HG02571 (cell line): ENCODE measurements around the gene CRTC3.
A peak's percentile ranks its signal among the peaks of the same experiment; 100 is the strongest.

Source experiments
- ATAC-seq: cut with Tn5 transposase; IDR thresholded peaks from one replicate; pipeline ENCODE4 v1.9.1; 2021; ENCODE audit warnings: mild to moderate bottlenecking, moderate library complexity; ENCODE audit not compliant: unreplicated experiment

CRTC3 gene

DNA sequence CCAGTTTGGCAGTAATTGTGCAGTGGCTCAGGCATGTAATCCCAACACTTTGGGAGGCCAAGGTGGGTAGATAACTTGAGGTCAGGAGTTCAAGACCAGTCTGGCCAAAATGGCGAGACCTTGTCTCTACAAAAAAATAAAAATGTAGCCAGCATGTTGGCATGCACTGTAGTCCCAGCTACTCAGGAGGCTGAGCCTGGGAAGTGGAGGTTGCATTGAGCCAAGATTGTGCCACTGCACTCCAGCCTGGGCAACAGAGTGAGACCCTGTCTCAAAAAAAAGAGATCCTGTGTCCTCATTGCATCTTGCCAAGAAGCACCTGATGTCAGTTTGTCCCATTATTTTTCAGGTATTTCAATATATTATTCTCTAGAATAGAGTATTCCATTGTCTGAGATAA is 61.8 kb downstream of the CRTC3 start:
- no peak for ATAC-seq

DNA sequence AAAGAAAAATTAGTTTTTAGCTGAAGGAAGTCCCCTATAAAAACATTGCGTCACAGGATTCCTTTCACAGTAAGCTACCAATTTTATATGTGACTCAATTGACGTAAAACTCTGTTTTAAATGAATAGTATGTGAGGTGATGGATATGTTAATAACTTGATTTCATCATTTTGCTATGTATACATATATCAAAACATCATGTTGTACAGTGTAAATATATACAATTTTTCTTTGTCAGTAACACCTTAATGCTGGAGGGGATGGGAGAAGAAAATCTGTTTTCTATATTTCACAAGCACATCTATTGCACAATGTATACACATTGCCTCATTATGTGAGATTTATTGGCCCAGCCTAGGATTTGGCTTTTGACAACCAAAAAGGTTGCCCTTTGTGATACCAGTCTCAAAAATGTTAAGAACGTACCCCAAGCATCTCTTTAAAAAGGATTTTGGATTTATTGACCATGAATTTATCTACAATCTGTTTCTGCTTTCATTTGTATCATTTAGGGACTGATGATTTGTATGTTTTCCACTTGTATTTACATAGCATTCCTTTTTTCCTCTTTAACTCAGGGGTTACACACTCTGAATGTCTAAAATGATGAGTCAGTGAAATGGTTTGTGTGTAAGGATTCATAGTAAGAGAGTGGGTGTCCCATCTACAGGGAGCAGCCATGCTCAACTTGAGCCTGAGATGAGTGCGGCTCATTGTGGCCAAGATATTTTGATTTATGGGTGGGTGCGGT is 62.6 kb downstream of the CRTC3 start:
- no peak for ATAC-seq

DNA sequence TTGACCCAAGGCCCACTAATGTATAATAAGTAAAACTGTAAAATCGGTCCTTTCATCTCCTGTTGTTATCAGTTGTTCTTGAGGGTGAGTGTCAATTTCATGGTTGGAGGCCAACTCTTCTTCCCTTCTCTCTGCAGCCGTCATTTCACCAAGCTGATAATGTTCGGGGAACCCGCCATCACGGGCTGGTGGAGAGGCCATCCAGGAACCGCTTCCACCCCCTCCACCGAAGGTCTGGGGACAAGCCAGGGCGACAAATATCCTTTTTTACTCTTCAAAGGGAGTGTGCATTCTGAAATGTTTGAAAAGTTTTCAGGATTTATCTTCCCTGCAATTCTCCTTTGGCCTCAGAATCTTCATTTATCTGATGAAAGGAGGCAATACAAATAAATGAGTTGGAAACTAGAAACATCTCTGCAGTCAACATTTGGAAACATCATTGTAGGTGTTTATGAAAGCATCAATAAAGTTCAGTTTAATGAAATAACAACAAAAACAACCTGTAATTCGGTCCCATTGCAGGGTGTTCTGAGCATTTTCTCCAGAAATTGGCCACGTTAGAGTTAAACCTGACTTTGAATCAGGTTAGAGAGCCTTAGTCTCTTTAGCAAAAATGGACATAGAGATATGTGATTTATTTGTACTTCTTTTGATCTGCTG is 63.9 kb downstream of the CRTC3 start:
- no peak for ATAC-seq

DNA sequence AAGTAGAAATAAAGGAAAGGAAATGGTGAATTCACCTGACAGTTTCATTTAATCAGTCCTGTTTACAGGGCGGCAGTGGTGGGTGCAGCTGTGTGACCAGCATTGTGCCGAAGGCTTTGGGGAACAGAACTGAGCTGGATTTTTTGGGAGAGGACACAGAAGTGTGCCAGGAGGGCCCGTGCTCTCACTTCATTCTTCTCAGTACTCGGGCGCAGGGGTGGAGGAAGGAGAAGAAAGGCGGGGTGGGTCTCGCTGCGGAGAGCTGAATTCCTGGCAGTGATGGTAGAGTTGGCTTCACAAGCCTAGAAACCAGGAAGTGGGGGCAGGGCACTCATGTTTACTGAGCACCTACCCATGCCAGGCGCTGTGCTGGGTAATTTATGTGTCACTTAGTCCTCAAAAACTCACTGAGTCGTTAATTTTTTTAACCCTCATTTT is 64.6 kb downstream of the CRTC3 start:
- no peak for ATAC-seq

DNA sequence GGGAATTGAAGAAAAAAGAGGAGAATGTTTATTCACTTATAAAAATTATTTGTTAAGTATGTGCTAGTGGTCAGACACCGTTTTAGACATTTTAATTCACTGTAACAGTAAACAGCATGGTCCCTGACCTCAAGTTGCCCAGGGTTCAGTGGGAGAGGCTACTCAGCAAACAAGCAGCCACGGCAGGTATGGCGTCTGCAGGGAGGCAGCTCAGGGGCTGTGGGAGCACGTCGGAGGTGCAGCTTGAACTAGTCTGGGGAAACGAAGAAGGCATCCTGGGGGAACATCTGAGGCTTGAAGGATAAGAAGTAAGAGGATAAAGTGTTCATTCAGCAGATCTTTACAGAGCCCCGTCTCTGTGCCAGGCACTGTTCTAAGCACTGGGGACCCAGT is 66.0 kb downstream of the CRTC3 start:
- ATAC-seq: no peak

DNA sequence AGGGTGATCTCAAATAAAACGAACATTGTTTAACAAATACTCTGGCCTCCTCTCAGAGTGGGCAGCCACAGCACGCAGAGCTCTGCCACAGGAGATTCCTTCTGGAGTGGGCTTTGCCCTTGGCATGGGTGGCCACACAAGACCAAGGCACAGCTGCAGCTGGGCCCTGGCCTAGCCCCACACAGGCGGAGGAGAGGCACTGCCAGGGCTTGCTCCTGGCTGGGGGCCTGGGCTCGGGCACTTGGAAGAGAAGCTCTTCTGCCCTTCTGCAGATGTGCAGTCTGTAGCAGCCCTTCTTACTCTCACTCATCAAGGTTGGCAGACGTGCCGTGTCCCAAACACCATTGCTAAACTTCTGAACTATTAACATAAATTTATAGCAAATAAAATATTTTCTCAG is 67.2 kb downstream of the CRTC3 start:
- ATAC-seq: no peak

DNA sequence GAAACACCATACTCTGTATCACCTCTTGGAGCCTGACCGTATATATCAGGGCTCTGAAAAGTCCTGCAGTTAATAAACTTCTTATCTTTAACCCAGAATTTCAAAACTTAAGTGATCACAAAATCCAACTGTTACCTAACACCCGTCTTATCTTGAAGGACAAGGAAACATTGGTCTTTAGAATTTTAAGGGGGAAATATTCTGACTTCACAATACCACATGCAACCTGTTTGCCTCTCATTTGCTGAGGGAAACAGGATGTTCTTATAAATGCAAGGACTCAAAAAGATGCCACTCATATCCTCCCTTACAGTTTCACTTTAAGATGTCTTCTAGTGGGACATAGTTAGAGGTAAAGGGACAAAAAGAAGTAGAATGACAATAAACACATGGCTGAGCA is 67.9 kb downstream of the CRTC3 start:
- ATAC-seq: no peak

DNA sequence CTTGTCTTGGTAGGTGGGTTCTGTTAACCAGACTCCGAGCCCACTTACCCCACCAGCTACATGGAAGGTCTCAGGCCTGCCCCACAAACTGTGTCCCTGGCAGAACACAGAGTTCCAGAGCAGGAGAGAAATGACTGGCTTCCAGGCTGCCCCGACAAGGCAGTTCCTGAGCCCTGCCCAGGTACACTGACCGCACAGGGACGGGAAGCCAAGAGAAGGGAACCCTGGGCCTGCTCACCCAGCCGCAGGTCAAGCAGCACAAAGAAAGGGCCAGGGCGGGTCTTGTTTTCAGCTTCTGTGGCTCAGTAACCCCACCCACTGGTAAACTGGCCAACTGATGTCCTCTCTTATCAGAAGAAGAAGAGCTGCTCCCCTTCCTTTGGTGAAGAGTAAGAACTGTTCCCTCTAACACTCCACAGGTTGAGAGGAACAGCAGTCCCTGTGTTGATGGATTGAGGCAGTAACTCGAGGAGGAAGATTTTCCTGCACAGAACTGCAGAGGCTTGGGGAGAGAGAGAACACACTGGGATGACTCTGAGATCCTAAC is 68.4 kb downstream of the CRTC3 start:
- peak; percentile 46 for ATAC-seq

DNA sequence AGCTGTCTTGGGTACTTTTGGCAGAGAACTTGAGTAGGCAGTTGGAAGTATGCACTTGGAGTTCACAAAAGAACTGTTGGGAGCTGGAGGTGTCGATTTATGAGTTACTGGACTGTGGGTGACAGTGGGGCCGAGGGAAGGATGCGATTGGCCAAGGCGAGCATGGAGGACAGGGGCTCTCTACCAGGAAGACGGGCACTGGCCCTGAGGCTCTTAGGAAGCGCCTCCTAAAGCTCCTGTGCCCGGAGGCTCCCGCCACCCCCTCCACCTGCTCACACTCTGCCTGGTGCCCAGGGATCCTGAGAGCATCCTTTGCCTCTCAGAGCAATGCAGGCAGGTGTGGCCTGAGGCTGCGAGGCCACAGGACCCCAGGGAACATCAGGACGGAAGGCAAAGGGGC is 69.0 kb downstream of the CRTC3 start:
- ATAC-seq: no peak

DNA sequence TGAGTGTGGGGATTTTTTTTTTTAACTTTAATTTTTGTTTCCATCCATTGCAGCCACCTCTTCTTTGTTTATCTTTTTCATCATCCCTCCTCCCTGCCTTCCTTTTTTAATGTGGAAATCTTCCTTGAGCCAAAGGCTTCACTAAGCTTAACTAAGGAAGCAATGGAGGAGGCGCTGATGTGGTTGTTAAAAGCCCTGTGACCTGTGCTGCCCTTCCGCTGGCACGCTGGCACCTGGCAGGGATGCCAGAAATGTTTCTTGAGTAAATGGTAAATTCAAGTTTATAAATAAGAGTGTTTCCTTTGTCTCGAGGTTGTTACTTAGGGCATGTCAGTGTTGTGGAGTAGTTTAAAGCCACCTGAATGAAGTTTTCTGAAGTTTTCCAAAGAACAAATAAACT is 69.4 kb downstream of the CRTC3 start:
- no peak for ATAC-seq

DNA sequence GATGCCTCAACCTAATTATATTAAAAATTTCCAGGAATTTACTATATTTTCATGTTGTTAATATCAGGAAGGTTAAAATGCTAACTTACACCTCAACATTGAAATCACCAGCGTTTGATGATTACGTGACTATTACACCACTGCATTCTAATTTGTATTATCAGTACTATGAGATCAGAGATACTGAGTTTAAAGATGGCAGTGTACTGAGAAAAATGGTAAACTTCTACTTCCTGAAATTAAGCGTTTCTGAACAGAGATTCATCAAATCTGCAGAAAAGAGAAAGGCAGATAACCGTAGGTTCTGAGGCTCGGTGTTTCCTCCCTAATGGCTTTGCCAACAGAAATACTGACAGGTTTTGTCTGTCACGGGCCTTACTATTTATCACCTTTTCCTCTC is 69.9 kb downstream of the CRTC3 start:
- ATAC-seq: no peak

DNA sequence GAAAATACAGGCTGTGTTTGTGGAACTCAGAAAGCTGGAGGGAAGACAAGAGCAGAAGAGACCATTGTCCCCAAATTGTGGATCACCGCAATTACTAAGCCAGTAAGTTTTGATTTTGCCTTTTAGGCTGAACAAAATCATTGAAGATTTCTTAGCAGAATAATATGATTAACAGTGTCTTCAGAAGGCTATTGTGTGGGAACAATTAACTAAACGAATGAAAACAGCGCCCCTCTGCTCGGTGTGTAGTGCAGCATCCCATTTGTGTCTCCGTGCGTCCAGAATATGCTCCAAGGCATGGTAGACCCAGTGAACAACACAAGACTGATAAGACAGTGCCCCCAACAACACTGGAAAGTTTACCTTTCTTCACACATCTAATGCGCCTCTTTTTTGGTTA is 71.2 kb downstream of the CRTC3 start:
- ATAC-seq: no peak

DNA sequence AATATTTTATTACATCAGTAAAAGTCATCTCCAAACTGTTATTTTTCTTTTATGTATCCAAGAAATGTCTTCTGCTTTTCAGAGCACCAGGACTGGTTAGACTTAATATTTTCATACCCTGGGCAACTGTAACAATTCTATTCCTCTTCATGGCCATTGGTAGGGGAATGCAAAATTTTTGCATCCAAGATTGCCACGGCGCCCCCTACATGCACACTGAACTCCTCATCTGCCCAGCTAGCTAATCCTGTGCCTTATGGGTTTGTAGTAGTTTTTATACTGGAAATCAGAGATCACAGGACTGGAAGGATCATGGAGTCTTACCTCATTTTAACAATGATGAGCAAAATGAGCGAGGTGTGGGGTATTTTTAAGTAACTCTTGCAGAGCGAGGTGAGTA is 74.2 kb downstream of the CRTC3 start:
- no peak for ATAC-seq

DNA sequence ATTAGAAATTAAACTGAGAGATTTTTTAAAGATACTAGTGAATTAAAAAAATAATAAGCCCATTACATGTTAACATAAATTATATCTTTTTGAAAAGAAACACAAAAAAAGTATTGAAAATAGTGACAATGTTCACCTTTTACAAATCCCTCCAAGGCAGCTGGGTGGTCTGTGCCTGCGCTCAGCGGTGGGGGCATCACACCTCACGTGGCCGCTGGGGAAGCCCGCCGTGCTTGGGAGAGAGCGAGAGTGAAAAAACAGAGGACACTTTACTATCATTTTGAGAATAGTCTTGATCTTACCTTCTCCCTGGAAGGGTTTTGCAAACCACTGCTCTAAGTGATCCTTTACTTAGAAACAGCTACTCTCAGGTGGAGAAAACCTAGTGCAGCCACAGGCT is 76.9 kb downstream of the CRTC3 start:
- no peak for ATAC-seq

DNA sequence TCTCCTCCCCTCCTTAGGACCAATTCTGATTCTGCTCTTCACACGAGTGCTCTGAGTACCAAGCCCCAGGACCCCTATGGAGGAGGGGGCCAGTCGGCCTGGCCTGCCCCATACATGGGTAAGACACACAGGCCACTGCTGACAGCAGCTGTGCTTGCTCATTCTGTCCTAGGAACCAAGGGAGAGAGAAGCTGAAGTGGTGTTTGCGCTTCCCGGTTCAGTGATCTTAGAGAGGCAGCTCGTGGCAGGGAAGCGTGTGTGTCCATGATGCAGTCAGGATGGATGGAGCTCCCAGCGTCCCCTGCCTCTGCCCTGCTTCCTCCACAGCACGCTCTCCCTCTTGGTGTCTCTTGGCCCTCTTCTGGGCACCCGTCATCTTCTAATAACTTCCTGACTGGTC is 77.6 kb downstream of the CRTC3 start:
- ATAC-seq: no peak

DNA sequence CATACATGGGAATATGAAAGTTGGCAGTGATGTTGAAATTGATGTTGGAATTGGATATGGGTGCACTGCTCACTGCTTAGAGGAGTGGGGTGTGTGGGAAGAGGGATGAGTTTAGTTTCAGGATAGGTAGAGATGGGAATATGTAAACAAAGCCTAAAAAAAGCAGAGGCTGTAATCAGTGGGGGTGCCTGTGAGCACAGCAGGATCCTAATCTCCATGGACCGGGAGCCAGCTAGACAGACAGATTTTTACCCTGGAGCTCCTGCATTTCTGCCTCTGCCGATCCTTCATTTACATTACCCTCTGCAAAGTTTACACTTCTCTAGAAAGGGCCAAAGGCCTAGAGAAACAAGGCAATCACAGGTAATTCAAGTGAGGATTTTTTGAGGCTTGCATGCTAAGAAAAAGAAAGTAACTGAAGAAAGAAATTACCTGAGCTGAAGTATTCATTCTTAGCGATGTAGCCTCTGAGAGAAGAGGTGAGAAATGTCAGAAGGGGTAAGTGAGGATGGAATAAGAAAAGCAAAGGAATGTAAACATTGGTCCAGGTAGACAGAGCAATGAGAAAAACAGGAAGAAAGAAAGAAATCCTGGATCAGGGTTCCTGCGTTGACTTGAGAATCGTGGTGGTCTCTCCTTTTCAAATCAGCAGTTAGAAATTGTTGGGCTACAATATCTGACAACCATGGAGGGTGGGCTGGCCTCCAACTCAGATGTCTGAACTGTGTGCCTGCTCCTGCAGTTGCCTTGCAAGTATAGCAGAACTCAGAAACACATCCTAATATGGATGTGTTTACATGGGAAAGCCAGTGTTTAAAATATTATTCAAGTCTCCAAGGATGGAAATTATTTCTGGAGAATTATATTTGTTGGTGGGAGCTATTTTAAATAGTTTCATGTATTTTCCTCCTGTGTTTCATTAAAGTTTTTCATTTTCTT is 79.8 kb downstream of the CRTC3 start:
- ATAC-seq: no peak

DNA sequence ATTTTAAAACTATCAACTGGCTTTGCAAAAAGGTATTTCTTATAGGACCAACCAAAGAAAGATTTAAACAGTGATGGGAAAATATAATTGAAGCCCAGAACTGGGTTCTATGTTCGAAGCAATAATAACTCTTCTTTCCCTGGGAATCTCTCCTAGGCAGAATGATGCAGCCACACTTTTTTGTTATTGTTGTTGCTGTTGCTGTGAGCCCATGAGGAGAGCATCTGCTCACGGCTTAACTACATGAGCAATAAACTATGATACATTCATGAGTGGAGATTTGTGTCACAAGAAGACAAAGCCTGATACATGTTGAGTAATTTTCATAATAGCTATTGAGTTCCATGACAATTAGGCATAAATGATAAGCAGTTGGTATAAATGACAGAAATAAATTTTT is 80.5 kb downstream of the CRTC3 start:
- ATAC-seq: no peak

DNA sequence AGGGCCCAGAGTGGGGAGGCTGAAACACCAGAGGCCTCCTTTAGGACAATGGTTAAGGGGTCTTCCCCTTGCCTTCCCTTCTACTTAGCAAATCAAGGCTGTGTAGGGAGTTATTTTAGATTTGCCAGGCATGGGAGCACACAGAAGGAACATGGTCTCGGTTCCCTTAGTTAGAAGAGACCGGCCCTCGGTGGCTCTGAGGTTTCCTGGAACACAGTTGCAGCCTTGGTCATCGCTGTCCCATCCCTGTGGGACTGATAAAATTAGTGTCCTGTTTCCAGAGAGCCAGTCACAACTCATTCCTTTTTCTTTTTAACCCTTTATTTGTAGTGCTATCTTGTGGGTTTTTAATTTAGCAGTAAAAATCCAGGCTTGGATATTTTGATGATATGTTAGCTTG is 81.4 kb downstream of the CRTC3 start:
- ATAC-seq: no peak

DNA sequence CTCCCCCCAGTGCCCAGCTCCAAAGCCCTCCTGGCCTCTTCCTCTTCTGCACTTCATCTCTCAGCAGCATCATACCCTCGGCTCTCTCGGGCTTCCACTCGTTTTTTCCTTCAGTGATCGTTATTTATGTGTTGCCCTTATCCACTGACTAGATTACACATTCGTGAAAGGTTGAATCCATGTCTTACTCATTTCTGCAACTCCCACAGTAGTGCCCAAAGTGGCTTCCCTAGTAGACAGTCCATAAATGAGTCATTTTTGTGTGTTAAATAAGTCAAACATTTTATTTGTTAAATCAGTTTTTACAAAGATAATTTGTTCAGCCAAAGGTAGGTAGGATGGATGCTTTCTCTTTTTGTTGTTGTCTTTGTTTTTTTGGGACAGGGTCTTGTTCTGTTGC is 87.4 kb downstream of the CRTC3 start:
- no peak for ATAC-seq

DNA sequence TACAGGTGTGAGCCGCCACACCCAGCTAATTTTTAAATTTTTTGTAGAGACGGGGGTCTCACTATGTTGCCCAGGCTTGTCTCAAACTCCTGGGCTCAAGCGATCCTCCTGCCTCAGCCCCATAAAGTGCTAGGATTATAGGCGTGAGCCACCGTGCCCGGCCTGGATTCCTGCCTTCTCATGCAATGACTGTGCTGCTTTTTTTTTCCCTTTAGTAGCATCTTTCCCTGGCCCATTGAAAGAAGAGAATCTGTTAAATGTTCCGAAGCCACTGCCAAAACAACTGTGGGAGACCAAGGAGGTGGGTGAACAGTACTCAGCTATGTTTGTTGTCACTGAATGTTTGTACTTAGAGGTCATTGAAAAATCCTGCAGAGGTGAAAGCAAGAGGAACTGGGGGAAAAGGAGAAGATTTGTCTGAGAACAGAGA is 88.0 kb downstream of the CRTC3 start:
- no peak for ATAC-seq

DNA sequence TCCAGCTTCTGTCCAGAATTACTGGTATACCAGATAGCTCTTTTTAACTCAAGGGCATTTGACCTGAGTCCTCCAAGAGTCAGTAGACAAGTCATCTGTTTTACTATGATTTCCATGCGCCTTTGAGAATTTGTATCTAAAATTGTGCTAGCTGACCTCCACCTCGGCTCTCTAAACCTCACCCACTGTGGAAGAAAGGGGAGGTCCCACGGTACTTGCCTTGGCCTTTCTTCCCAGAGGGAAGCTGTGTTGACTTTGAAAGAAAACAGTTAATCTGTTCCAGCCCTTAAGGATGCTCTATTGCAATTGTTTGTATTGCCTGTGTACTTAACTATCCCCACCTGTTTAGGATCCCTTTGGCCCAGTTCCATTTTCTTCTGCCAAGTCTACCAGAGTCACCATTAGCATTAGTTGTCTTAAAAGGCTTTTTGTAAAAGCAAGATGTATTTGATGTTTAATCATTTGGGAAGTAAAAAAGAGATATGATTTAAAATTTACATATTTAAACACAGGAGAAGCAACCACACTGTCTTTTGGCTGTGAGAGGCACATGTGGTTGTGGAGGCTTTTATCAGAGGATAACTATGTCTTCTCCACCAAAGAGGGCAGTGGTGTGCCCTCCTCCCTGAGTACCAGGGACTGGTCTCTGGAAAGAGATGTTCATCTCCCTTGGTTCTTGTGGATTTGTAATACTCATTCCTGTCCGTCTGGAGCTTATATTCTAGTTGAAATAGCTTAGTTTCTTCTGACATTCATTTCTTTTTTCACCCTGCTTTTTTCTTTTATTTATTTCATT is 88.8 kb downstream of the CRTC3 start:
- ATAC-seq: no peak
